OCI-LY7 (cell line): Measurements from ENCODE around the gene STOX2. TPM values are rescaled to one million over a fixed set of nuclear protein-coding genes. Genes with fewer than 3 reads are reported as not detected.

Experiments
- BruUV-seq: library from RNA; stranded (reverse); fragments of 400-500 nt; replicated peaks from 2 replicates; lab custom pipeline; 2021; lab: Mats Ljungman, UMichigan
- CTCF ChIA-PET: fragments of 300-600 bp; sonication (Branson Sonifier 250); formaldehyde crosslinking; loops from one replicate; lab custom pipeline; 2022; ENCODE audit warnings: antibody characterized with exemption; ENCODE audit not compliant: unreplicated experiment; lab: Charles Lee
- POLR2A ChIA-PET: fragments of 300-600 bp; sonication (Branson Sonifier 250); formaldehyde crosslinking; loops from one replicate; lab custom pipeline; 2022; ENCODE audit warnings: antibody characterized with exemption; lab: Charles Lee
- DNase-seq: peaks from one replicate; pipeline ENCODE4 v3.0.0-alpha.2; 2015; ENCODE audit warnings: low spot score
- H2AFZ ChIP-seq: fragments of 200-600 bp; sonication (generic), shearing (Covaris generic); 2 replicates; pipeline ENCODE4 v1.6.1; 2014; ENCODE audit warnings: mild to moderate bottlenecking, antibody characterized with exemption, low read length, moderate library complexity
- H3K27ac ChIP-seq: fragments of 200-600 bp; sonication (generic); 2 replicates; pipeline ENCODE4 v1.5.1; 2014; ENCODE audit warnings: mixed run types, low read depth, mild to moderate bottlenecking, moderate library complexity, low read length, inconsistent platforms; ENCODE audit not compliant: poor library complexity, severe bottlenecking
- H3K36me3 ChIP-seq: fragments of 200-600 bp; sonication (generic); 2 replicates; pipeline ENCODE4 v1.6.1; 2014; ENCODE audit warnings: mild to moderate bottlenecking, antibody characterized with exemption, low read length, moderate library complexity, mixed read lengths; ENCODE audit not compliant: insufficient read depth
- H3K4me1 ChIP-seq: fragments of 200-600 bp; sonication (generic); 2 replicates; pipeline ENCODE4 v1.5.1; 2014; ENCODE audit warnings: mild to moderate bottlenecking, low read length; ENCODE audit not compliant: insufficient read depth, poor library complexity, severe bottlenecking
- H3K4me2 ChIP-seq: fragments of 200-600 bp; sonication (generic); 2 replicates; pipeline ENCODE4 v1.6.1; 2014; ENCODE audit warnings: mild to moderate bottlenecking, low read length
- H3K4me3 ChIP-seq: fragments of 200-600 bp; sonication (generic); 2 replicates; pipeline ENCODE4 v1.5.1; 2014; ENCODE audit warnings: mild to moderate bottlenecking, low read depth, low read length; ENCODE audit not compliant: poor library complexity, severe bottlenecking
- H3K79me2 ChIP-seq: fragments of 200-600 bp; sonication (generic); 2 replicates; pipeline ENCODE4 v1.6.1; 2016; ENCODE audit warnings: low read depth, mild to moderate bottlenecking, low read length, moderate library complexity, mixed read lengths; ENCODE audit not compliant: insufficient read depth
- H3K9me2 ChIP-seq: fragments of 200-600 bp; sonication (generic); 2 replicates; pipeline ENCODE4 v1.6.1; 2016; ENCODE audit warnings: mild to moderate bottlenecking, low read length, mixed read lengths; ENCODE audit not compliant: insufficient read depth
- H3K9me3 ChIP-seq: fragments of 200-600 bp; sonication (generic); 2 replicates; pipeline ENCODE4 v1.6.1; 2014; ENCODE audit warnings: mild to moderate bottlenecking, mixed run types, low read length, mixed read lengths
- H4K20me1 ChIP-seq: fragments of 200-600 bp; sonication (generic); 2 replicates; pipeline ENCODE4 v1.6.1; 2014; ENCODE audit warnings: mild to moderate bottlenecking, antibody characterized with exemption, low read length, moderate library complexity, mixed read lengths; ENCODE audit not compliant: insufficient read depth
- EZH2phosphoT487 ChIP-seq: fragments of 200-600 bp; sonication (generic); IDR thresholded peaks from 2 replicates; pipeline ENCODE4 v1.6.1; 2018; ENCODE audit warnings: low read depth, borderline replicate concordance, mild to moderate bottlenecking, mixed run types, antibody characterized with exemption, low read length, moderate library complexity, mixed read lengths
- intact Hi-C: fragments of 100-400 bp; cut with micrococcal nuclease; formaldehyde crosslinking; loops from one replicate; pipeline ENCODE4 v1.10.0; 2022; ENCODE audit not compliant: unreplicated experiment
- total RNA-seq, 2 experiments: library from RNA; depleted of rRNA in 1 of 2; stranded (reverse); fragments of >200 nt in 1 of 2; shearing (Covaris generic) in 1 of 2; gene quantifications; 2 replicates each; pipeline ENCODE4 v1.2.3, GENCODE V29; 2014 to 2022
- TF ChIP-seq, protein P1 (sequence below): fragments of 200-600 bp; sonication (generic); conservative IDR thresholded peaks from 2 replicates; pipeline ENCODE4 v1.5.1; 2014; ENCODE audit warnings: mild to moderate bottlenecking, antibody characterized with exemption, low read length, moderate library complexity, mixed read lengths

STOX2 gene
- total RNA-seq, 2 experiments from 2014 or later = 0.38 TPM; not detected in 1

DNA sequence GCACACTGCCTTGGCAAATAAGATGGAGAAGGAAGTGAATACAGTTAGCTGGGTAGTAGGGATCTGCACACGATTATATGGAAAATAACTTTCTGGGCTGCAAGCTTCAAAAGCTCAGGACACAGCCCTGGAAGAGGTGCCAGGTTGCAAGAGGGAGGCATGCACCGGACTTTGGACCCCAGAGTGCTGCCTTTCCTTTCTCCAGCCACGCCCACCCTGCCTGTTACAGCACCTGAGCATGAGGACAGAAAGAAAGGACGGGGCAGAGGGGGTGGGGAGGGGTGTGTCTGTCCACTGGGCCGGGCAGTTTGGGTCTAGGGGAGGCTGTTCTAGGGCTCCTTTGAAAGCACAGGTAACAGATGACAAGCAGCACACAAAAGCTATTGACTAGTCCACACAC, 159.8 kb downstream of the STOX2 start:
- H2AFZ ChIP-seq = no peak overlapping the region
- H3K79me2 ChIP-seq = no peaks in the 10 kb centered on the region
- BruUV-seq = no TSS peak
- H3K4me1 ChIP-seq = no peaks in the 10 kb centered on the region
- H3K9me2 ChIP-seq = no peaks in the 10 kb centered on the region
- TF ChIP-seq, protein P1, sequence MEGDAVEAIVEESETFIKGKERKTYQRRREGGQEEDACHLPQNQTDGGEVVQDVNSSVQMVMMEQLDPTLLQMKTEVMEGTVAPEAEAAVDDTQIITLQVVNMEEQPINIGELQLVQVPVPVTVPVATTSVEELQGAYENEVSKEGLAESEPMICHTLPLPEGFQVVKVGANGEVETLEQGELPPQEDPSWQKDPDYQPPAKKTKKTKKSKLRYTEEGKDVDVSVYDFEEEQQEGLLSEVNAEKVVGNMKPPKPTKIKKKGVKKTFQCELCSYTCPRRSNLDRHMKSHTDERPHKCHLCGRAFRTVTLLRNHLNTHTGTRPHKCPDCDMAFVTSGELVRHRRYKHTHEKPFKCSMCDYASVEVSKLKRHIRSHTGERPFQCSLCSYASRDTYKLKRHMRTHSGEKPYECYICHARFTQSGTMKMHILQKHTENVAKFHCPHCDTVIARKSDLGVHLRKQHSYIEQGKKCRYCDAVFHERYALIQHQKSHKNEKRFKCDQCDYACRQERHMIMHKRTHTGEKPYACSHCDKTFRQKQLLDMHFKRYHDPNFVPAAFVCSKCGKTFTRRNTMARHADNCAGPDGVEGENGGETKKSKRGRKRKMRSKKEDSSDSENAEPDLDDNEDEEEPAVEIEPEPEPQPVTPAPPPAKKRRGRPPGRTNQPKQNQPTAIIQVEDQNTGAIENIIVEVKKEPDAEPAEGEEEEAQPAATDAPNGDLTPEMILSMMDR = no peak
- TF ChIP-seq EZH2phosphoT487 = no peak
- DNase-seq = no peak
- no peak overlapping the region for H3K4me2 ChIP-seq
- ChIA-PET POLR2A (no interaction called here), CTCF (no interaction called here)
- H3K4me3 ChIP-seq = no peak overlapping the region
- H3K27ac ChIP-seq = no peak overlapping the region
- H3K36me3 ChIP-seq = no peaks in the 10 kb centered on the region
- no peaks in the 10 kb centered on the region for H3K9me3 ChIP-seq
- no peaks in the 10 kb centered on the region for H4K20me1 ChIP-seq
- intact Hi-C loops = no loop called here

DNA sequence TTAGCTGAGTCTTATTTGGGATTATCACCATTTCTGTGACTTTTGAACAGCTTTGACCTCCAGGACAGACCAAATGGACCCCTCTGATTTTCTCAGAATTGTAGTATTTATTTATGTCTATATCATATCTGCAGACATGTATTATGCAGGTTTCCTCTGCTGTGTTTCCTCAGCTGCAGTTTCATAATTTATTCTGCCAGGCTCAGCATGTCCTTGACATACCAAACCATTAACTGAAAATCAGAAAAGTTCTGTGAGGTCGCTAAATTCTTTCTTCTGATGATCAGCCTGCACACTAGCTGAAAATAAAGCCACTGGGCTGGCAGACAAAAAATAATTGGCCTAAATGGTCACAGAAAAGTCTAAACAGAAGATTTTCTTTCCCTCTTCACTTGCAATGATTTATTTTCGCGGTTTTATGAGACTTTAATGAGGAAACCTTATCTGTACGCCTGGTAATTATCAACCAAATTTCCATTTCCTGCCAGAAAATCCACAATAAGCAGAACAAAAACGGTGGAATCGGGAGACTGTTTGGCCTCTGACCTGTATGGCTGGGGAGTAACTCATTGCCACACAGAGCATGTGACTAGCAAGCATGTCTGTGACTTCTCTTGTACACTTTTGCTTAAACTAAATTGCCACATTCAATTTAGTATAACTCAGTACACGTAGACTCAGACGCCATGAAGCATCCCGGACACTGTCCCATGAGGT, 161.6 kb downstream of the STOX2 start:
- BruUV-seq = no TSS peak
- no peak overlapping the region for H3K4me3 ChIP-seq
- H3K27ac ChIP-seq = no peak overlapping the region
- intact Hi-C loops = no loop called here
- no peaks in the 10 kb centered on the region for H4K20me1 ChIP-seq
- TF ChIP-seq EZH2phosphoT487 = no peak
- no peaks in the 10 kb centered on the region for H3K4me1 ChIP-seq
- no peak overlapping the region for H3K4me2 ChIP-seq
- ChIA-PET CTCF (no interaction called here), POLR2A (no interaction called here)
- H3K36me3 ChIP-seq = no peaks in the 10 kb centered on the region
- no peak for DNase-seq
- H3K79me2 ChIP-seq = no peaks in the 10 kb centered on the region
- H3K9me2 ChIP-seq = no peaks in the 10 kb centered on the region
- no peak overlapping the region for H2AFZ ChIP-seq
- H3K9me3 ChIP-seq = no peaks in the 10 kb centered on the region

DNA sequence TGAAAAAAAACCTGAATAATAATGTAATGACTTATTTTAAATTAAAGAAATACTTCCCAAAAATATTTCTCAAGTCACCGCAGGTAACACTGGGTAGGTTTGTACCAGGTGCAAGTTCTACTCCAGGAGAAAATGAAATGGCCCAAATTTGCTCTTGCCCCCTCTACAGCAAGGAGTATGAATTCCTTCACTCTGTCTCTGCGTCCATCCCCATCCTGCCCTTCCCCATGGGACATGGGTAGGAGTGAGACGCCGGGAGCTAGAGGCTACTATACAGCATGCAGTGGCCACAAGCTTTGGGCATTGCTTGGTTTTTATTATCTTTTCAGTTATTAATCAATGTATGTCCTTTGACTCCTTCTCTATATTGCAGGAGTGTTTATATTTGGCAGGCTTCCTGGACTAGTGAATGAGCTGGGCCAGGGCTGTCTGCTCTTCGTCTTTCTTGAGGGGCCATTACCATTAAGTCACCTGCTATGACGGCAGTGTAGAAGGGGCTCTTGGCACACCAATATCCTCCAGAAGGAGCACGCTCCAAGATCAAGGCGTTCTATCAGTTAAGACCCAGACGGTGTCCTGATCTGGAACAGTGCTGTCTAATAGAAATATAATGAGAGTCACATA, 162.9 kb downstream of the STOX2 start:
- no peak overlapping the region for H3K4me3 ChIP-seq
- POLR2A ChIA-PET = interaction anchor here (0.6 kb wide), 1 partner anchor 12 kb away, joined by 3 read pairs; no protein-coding TSS in a partner anchor
- no peaks in the 10 kb centered on the region for H3K4me1 ChIP-seq
- CTCF ChIA-PET = no interaction called here
- H3K9me2 ChIP-seq = no peaks in the 10 kb centered on the region
- H3K36me3 ChIP-seq = no peaks in the 10 kb centered on the region
- no TSS peak for BruUV-seq
- no peak overlapping the region for H2AFZ ChIP-seq
- no peak for TF ChIP-seq EZH2phosphoT487
- TF ChIP-seq, protein P1 = no peak
- intact Hi-C loops = no loop called here
- H3K27ac ChIP-seq = no peak overlapping the region
- no peak for DNase-seq
- H3K79me2 ChIP-seq = no peaks in the 10 kb centered on the region
- no peaks in the 10 kb centered on the region for H3K9me3 ChIP-seq
- no peak overlapping the region for H3K4me2 ChIP-seq
- H4K20me1 ChIP-seq = no peaks in the 10 kb centered on the region

Other genes starting within 250 kb of the STOX2 start
- 14.4 and 20.4 TPM in 2 replicates for gene RWDD4, start 246.1 kb upstream of the STOX2 start, total RNA-seq (2014; rRNA removed; shearing (Covaris generic))
- 26.4 and 27.6 TPM in 2 replicates for gene RWDD4, start 246.1 kb upstream of the STOX2 start, total RNA-seq (2022)
- gene TRAPPC11, start 246.0 kb upstream of the STOX2 start, total RNA-seq (2014; rRNA removed; shearing (Covaris generic)) = 27.8 and 35.9 TPM in 2 replicates
- 35.7 and 40.4 TPM in 2 replicates for gene TRAPPC11, start 246.0 kb upstream of the STOX2 start, total RNA-seq (2022)